ENCODE data around the gene DCDC1.

DCDC1 gene

DNA sequence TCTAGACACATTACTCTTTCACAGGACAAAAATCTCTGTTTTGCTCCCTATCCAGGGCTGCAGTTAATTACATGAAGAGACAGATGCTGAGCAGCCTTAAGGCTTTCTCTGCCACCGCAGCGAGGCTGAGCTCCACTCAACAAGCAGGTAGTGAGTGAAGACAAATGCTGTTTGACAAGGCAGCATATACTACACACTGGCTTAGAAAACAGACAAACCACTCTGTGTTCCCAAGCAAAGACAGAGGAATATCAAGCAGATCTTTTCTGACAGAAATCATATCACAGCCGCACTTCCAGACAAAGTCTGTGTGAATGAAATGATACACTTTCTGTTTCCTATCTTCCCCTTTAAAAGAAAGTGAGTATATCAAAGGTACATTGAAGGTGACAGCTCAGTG is 368.1 kb downstream of the DCDC1 start:
- H3K36me3 ChIP-seq (ENCODE audit: insufficient read depth, low read depth, low read length), result no peaks in the 10 kb centered on the region
- H3K27ac ChIP-seq (ENCODE audit: low read length), result no peak overlapping the region
- H3K9me3 ChIP-seq (ENCODE audit: insufficient read depth, low read depth, low read length), result no peaks in the 10 kb centered on the region
- H3K27me3 ChIP-seq (ENCODE audit: insufficient read depth, low read length), result no peaks in the 10 kb centered on the region
- H3K4me1 ChIP-seq (ENCODE audit: insufficient read depth, low read length), result no peaks in the 10 kb centered on the region
- no peak overlapping the region for H3K4me3 ChIP-seq (ENCODE audit: low read length)
- H3K9ac ChIP-seq (ENCODE audit: low read depth, low read length), result no peak overlapping the region

DNA sequence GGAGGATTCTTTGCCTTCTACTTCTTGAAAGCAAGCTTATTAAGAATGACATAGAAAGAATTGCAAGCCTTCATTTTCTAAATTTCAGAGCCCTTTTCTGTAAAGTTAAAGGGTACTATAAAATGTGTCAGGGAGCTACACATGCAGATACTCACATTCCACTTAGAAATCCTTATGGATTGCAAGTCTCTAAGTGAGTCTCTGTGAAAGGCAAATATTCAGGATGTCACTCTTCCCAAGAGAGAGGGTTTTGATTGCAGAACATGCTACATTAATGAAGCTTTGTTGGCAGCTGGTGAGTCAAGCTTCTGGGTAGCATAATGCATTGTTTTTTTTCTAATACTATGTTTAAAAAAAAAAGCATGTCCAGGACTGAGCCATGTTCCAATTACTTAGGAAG is 369.2 kb downstream of the DCDC1 start:
- H3K9ac ChIP-seq (ENCODE audit: low read depth, low read length), result no peak overlapping the region
- H3K27ac ChIP-seq (ENCODE audit: low read length), result no peak overlapping the region
- no peaks in the 10 kb centered on the region for H3K27me3 ChIP-seq (ENCODE audit: insufficient read depth, low read length)
- no peaks in the 10 kb centered on the region for H3K4me1 ChIP-seq (ENCODE audit: insufficient read depth, low read length)
- H3K9me3 ChIP-seq (ENCODE audit: insufficient read depth, low read depth, low read length), result no peaks in the 10 kb centered on the region
- H3K36me3 ChIP-seq (ENCODE audit: insufficient read depth, low read depth, low read length), result no peaks in the 10 kb centered on the region
- H3K4me3 ChIP-seq (ENCODE audit: low read length), result no peak overlapping the region

DNA sequence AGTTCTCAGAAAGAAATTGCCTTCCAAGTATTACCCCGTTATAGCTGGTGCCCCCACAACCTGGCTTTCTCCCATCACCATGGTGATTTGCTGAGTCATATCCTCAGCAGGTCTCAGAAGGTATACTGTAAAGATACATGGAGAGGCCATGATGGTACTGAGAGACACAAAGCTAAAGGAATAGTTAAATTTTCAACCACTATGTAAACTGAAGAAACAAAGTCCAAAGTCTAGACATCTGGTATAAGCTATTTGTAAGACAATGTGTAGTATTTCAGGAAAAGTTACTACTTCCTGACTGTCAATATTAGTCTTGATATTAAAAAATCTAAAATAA is 377.1 kb downstream of the DCDC1 start:
- no peak overlapping the region for H3K27ac ChIP-seq (ENCODE audit: low read length)
- H3K9ac ChIP-seq (ENCODE audit: low read depth, low read length), result no peak overlapping the region
- no peaks in the 10 kb centered on the region for H3K4me1 ChIP-seq (ENCODE audit: insufficient read depth, low read length)
- no peaks in the 10 kb centered on the region for H3K9me3 ChIP-seq (ENCODE audit: insufficient read depth, low read depth, low read length)
- no peaks in the 10 kb centered on the region for H3K36me3 ChIP-seq (ENCODE audit: insufficient read depth, low read depth, low read length)
- no peak overlapping the region for H3K4me3 ChIP-seq (ENCODE audit: low read length)
- no peaks in the 10 kb centered on the region for H3K27me3 ChIP-seq (ENCODE audit: insufficient read depth, low read length)

DNA sequence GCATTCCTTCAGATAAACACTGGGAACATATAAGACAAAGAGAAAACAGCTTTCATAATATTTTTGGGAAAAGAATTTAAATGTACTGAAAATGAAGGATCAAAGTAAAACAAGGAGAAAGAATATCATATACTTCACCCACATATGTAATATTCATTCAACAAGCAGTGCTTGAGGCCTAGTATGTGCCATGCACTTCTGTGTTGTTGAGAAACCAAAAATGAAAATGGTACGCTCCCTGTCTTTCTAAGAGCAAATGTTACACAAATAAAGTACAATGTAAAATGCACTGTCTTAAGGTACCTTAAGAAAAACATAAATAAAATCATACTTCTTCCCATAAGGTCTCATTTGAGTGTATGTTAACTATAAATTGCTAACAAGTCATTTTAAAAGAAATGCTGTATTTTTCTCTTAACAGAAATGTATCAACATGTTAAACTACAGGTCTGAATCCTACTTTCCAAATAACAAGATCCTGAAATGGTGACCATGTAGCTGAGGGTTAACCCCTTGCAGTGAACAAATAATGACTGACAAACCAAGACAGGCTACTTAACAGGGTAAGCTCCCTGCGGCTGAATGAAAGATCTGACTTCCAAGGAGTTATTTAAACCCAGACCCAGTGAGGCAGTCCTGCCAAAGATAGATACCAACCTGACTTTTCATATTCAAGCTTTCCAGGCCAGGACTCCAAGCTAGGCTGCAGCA is 377.6 kb downstream of the DCDC1 start:
- Histone ChIP-seq H3K27ac (ENCODE audit: low read length) (no peak overlapping the region), H3K4me1 (ENCODE audit: insufficient read depth, low read length) (no peaks in the 10 kb centered on the region), H3K4me3 (ENCODE audit: low read length) (no peak overlapping the region), H3K9ac (ENCODE audit: low read depth, low read length) (no peak overlapping the region), H3K36me3 (ENCODE audit: insufficient read depth, low read depth, low read length) (no peaks in the 10 kb centered on the region), H3K9me3 (ENCODE audit: insufficient read depth, low read depth, low read length) (no peaks in the 10 kb centered on the region), H3K27me3 (ENCODE audit: insufficient read depth, low read length) (no peaks in the 10 kb centered on the region)

DNA sequence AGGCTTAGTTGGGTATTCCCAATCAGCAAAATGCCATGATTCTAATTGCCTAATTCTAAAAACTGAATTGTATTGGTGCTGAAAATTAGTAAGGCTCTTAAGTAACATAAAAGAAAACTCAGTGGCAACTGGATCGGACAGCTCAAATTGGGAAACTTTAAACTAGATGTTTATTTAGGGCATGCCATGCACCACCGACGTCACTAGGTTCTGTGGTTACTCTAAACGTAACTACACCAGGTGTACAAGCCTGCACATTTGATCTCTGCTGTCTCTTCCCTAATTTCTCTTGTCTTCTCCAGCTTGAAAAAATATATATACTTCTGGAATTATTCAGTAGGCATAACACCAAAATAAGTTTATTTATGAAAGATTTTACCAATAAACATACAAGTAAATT is 378.2 kb downstream of the DCDC1 start:
- no peaks in the 10 kb centered on the region for H3K9me3 ChIP-seq (ENCODE audit: insufficient read depth, low read depth, low read length)
- H3K4me1 ChIP-seq (ENCODE audit: insufficient read depth, low read length), result no peaks in the 10 kb centered on the region
- no peak overlapping the region for H3K27ac ChIP-seq (ENCODE audit: low read length)
- H3K9ac ChIP-seq (ENCODE audit: low read depth, low read length), result no peak overlapping the region
- H3K27me3 ChIP-seq (ENCODE audit: insufficient read depth, low read length), result no peaks in the 10 kb centered on the region
- no peak overlapping the region for H3K4me3 ChIP-seq (ENCODE audit: low read length)
- no peaks in the 10 kb centered on the region for H3K36me3 ChIP-seq (ENCODE audit: insufficient read depth, low read depth, low read length)

DNA sequence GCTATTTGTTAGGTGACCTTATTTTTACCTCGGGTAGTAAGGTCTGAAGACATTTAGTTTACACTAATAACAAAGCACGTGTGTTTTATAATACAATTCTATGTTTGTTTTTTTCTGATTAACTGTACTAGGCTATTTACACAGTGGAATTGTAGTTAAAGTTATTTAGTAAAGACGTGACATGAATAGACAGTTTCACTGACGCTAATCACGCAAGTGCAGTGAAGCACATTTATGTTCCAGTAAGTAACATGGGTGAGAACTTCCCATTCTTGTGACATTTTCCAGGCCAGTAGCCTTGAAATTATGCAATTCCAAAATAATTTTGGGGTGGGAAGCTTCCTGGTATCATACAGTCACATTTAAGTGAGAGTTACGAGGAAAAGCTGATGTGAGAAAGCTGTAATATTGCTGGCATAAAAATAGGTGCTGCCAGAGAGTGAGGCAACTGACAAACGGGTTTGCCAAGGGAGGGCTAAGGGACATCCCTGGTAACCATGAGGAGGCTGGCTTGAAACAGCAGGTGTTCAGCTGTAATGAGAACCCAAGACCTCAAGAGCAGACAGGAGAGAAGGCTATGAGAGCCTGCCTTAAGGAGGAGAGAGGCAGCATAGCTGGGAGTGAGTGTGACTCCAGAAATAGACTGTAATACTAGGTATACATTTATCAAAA is 378.8 kb downstream of the DCDC1 start:
- no peak overlapping the region for H3K27ac ChIP-seq (ENCODE audit: low read length)
- H3K4me1 ChIP-seq (ENCODE audit: insufficient read depth, low read length), result no peaks in the 10 kb centered on the region
- no peaks in the 10 kb centered on the region for H3K27me3 ChIP-seq (ENCODE audit: insufficient read depth, low read length)
- no peaks in the 10 kb centered on the region for H3K36me3 ChIP-seq (ENCODE audit: insufficient read depth, low read depth, low read length)
- H3K9me3 ChIP-seq (ENCODE audit: insufficient read depth, low read depth, low read length), result no peaks in the 10 kb centered on the region
- H3K9ac ChIP-seq (ENCODE audit: low read depth, low read length), result no peak overlapping the region; the same call in 1 of the 2 replicates
- no peak overlapping the region for H3K4me3 ChIP-seq (ENCODE audit: low read length)

DNA sequence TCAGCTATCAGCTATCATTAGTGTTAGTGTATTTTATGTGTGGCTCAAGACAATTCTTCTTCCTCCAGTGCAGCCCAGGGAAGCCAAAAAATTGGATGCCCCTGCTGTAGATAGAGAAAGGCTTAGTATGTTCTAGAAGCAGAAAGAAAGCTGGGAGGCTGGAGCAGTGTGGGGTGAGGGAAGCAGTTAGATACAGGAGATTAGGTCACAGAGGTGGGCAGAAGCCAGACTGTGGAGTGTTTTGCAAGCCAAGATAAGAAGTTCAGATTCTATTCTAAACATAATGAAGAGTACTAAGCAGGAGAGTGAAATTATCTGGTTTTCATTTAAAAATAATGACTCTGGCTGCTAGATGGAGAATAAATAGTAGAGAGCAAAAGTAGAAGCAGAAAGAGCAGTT is 381.7 kb downstream of the DCDC1 start:
- no peak overlapping the region for H3K4me3 ChIP-seq (ENCODE audit: low read length)
- no peak overlapping the region for H3K27ac ChIP-seq (ENCODE audit: low read length)
- peaks cover 11% of the 10 kb centered on the region; the same call in 1 of the 2 replicates for H3K4me1 ChIP-seq (ENCODE audit: insufficient read depth, low read length)
- no peak overlapping the region for H3K9ac ChIP-seq (ENCODE audit: low read depth, low read length)
- H3K27me3 ChIP-seq (ENCODE audit: insufficient read depth, low read length), result no peaks in the 10 kb centered on the region
- no peaks in the 10 kb centered on the region for H3K36me3 ChIP-seq (ENCODE audit: insufficient read depth, low read depth, low read length)
- H3K9me3 ChIP-seq (ENCODE audit: insufficient read depth, low read depth, low read length), result no peaks in the 10 kb centered on the region

DNA sequence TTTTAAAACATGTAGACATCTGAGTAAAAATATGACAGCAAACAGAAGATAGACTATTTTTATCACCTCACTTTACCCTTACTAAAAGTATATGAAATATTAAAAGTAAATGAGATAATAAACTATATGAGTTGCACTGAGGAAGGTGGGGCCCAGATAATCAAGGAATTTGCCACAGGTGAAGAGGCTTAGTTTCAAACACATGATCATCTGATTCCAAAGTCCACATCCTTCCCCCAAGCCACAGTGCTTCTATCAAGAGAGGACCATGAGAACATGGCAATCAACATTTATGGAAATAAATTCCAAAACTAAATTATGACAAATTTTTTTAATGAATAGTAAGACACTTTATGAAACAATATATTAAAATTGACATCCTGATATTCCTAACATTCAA is 384.0 kb downstream of the DCDC1 start:
- no peaks in the 10 kb centered on the region for H3K36me3 ChIP-seq (ENCODE audit: insufficient read depth, low read depth, low read length)
- no peaks in the 10 kb centered on the region for H3K9me3 ChIP-seq (ENCODE audit: insufficient read depth, low read depth, low read length)
- peaks cover 11% of the 10 kb centered on the region; the same call in 1 of the 2 replicates for H3K4me1 ChIP-seq (ENCODE audit: insufficient read depth, low read length)
- H3K27ac ChIP-seq (ENCODE audit: low read length), result no peak overlapping the region
- no peaks in the 10 kb centered on the region for H3K27me3 ChIP-seq (ENCODE audit: insufficient read depth, low read length)
- no peak overlapping the region for H3K4me3 ChIP-seq (ENCODE audit: low read length)
- no peak overlapping the region for H3K9ac ChIP-seq (ENCODE audit: low read depth, low read length)

DNA sequence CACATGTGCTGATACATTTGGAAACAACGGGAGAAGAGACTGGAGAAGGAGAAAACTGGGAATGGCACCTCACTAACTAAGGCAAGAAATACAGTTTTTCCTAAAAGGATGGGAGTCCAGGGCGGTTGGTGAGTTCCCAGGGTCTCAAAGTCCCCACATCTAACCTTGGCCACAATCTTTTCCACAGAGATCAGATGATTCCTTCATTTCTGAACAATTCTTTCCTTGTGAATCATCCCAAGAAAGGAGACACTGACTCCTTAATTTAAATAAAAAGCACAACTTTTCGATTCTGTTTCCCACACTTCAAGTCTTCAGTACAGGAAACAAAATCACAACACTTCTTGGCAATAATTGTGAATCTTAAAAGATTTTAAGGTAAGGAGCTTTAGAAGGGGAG is 384.7 kb downstream of the DCDC1 start:
- Histone ChIP-seq H3K27me3 (ENCODE audit: insufficient read depth, low read length) (no peaks in the 10 kb centered on the region), H3K9ac (ENCODE audit: low read depth, low read length) (no peak overlapping the region), H3K27ac (ENCODE audit: low read length) (no peak overlapping the region), H3K9me3 (ENCODE audit: insufficient read depth, low read depth, low read length) (no peaks in the 10 kb centered on the region), H3K4me1 (ENCODE audit: insufficient read depth, low read length) (peaks cover 11% of the 10 kb centered on the region; the same call in 1 of the 2 replicates), H3K4me3 (ENCODE audit: low read length) (no peak overlapping the region), H3K36me3 (ENCODE audit: insufficient read depth, low read depth, low read length) (no peaks in the 10 kb centered on the region)

DNA sequence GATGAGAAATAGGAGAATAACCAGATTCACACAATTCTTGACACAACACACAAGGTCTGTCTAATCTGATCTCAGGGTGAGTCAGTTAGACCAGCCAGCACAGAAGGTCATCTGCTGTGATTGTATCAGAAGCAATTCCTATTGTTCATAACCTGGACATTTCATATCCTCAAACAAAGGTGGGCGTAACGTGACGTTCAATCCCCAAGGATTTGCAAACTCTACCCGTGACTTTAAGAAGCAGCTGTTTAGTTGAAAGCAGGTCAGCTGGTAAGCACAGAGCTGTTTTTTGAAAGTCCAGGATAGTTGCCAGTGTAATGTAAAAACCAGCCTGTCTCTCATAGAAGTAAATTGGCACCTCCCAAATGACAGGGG is 385.1 kb downstream of the DCDC1 start:
- Histone ChIP-seq H3K9me3 (ENCODE audit: insufficient read depth, low read depth, low read length) (no peaks in the 10 kb centered on the region), H3K4me1 (ENCODE audit: insufficient read depth, low read length) (peaks cover 11% of the 10 kb centered on the region; the same call in 1 of the 2 replicates), H3K27ac (ENCODE audit: low read length) (no peak overlapping the region), H3K27me3 (ENCODE audit: insufficient read depth, low read length) (no peaks in the 10 kb centered on the region), H3K9ac (ENCODE audit: low read depth, low read length) (no peak overlapping the region), H3K36me3 (ENCODE audit: insufficient read depth, low read depth, low read length) (no peaks in the 10 kb centered on the region), H3K4me3 (ENCODE audit: low read length) (no peak overlapping the region)

DNA sequence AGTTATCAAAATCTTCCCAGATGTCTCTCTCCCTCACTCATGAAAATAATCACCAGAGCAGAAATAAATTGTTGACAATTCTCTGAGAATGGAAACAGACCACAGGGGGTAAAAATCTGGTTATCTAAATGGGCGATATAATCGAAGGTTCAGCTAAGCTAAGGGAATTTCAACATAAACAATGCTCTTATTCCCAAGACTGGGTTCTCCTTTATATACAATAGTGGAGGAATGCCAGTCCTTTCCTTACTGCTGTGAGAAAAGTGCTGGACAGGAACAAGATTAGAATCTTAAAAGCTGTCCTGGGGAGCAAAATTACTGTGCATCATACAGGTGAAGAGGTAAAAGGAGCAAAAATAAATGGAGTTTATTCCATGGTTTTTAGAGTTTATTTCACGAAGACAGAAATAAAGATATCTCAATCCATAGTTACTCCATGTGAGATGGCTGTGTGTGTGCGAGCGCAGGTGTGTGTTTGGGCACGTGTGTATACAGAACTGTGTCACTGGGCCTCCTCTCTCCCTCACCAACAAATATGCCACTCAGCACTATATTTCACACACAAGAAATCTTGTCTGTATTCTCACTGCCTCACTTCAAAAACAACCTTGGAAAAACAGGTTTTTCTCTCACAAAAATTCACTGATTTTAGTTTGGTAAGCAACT is 385.6 kb downstream of the DCDC1 start:
- no peaks in the 10 kb centered on the region for H3K36me3 ChIP-seq (ENCODE audit: insufficient read depth, low read depth, low read length)
- peaks cover 11% of the 10 kb centered on the region; the same call in 1 of the 2 replicates for H3K4me1 ChIP-seq (ENCODE audit: insufficient read depth, low read length)
- no peak overlapping the region for H3K4me3 ChIP-seq (ENCODE audit: low read length)
- H3K9me3 ChIP-seq (ENCODE audit: insufficient read depth, low read depth, low read length), result no peaks in the 10 kb centered on the region
- no peak overlapping the region for H3K27ac ChIP-seq (ENCODE audit: low read length)
- H3K27me3 ChIP-seq (ENCODE audit: insufficient read depth, low read length), result no peaks in the 10 kb centered on the region
- H3K9ac ChIP-seq (ENCODE audit: low read depth, low read length), result no peak overlapping the region

DNA sequence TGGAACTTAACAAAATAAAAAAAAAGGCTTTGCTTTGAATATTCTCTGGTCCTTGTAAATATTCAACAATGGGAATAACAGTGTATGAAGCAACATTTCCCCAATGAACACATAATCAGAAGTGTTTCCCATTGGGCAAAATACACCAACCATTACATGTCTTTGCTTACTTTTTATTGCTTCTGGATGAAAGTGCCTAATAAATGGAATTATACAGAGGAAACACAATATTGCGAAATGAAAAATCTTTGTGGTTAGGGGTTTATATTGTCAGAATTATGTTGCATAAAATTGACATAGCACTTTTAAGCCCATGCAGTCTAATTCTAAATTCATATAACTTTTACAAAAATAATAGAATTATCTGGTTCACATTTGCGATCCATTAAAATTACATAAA is 386.4 kb downstream of the DCDC1 start:
- Histone ChIP-seq H3K9ac (ENCODE audit: low read depth, low read length) (no peak overlapping the region), H3K4me3 (ENCODE audit: low read length) (no peak overlapping the region), H3K27ac (ENCODE audit: low read length) (no peak overlapping the region), H3K9me3 (ENCODE audit: insufficient read depth, low read depth, low read length) (no peaks in the 10 kb centered on the region), H3K27me3 (ENCODE audit: insufficient read depth, low read length) (no peaks in the 10 kb centered on the region), H3K36me3 (ENCODE audit: insufficient read depth, low read depth, low read length) (no peaks in the 10 kb centered on the region), H3K4me1 (ENCODE audit: insufficient read depth, low read length) (peaks cover 11% of the 10 kb centered on the region; the same call in 1 of the 2 replicates)

All from iPS-20b (cell line).